ENCODE results near the gene TRIM50. TPM values are rescaled to one million over a fixed set of nuclear protein-coding genes. Genes with fewer than 3 reads are reported as not detected.

The TRIM50 gene
- total and polyA plus RNA-seq, 2 experiments from 2014 or later, result 0.10 TPM; not detected in 1

- no peak overlapping the region for H3K27ac Mint-ChIP-seq
- H3F3A ChIP-seq (replicated peaks; ENCODE audit: low read depth), result no peaks in the 10 kb centered on the region
- H3K27me3 ChIP-seq (ENCODE audit: insufficient read depth), result no peaks in the 10 kb centered on the region
- DNase-seq (ENCODE audit: low spot score) (no peak), ATAC-seq (no peak)
- no peak overlapping the region for H3K27ac ChIP-seq (ENCODE audit: low read depth)
- no peak overlapping the region for H3K4me2 ChIP-seq
- peaks cover 18% of the 10 kb centered on the region for H3K79me2 ChIP-seq (replicated peaks; ENCODE audit: insufficient read depth)
- H3K9me2 ChIP-seq (ENCODE audit: insufficient read depth), result 0 out of 2 replicates have a peak, but pooled peaks cover under 1% of the 10 kb centered on the region
- peaks cover 41% of the 10 kb centered on the region for H3K36me3 Mint-ChIP-seq (ENCODE audit: low read depth)
- H3K4me3 ChIP-seq, result no peak overlapping the region
- no peaks in the 10 kb centered on the region; the same call in 2 of the 3 replicates for H3K9me3 Mint-ChIP-seq
- H3K27me3 Mint-ChIP-seq (ENCODE audit: insufficient read depth, low read depth, poor library complexity), result peaks cover 12% of the 10 kb centered on the region
- H2AFZ ChIP-seq, result no peak overlapping the region
- no peak for TF ChIP-seq ZNF462 (CRISPR knock-in tag; IDR thresholded peaks at IDR 0.05)
- no peak for TF ChIP-seq POLR2AphosphoS5 (IDR thresholded peaks at IDR 0.05; ENCODE audit: low read depth)
- TF ChIP-seq REST (IDR thresholded peaks at IDR 0.05; ENCODE audit: unreplicated experiment), result no peak
- no peak for TF ChIP-seq EZH2phosphoT487 (IDR thresholded peaks at IDR 0.05; ENCODE audit: unreplicated experiment)
- TF ChIP-seq STAT1 (IDR thresholded peaks at IDR 0.05; ENCODE audit: unreplicated experiment), result no peak
- no peak for TF ChIP-seq CREB1 (CRISPR knock-in tag; IDR thresholded peaks at IDR 0.05; ENCODE audit: low read depth)
- no peak for TF ChIP-seq ETS1 (IDR thresholded peaks at IDR 0.05)
- TF ChIP-seq CTCF (conservative IDR thresholded peaks at IDR 0.05; ENCODE audit: low read depth in 2 of 2), result no peak
- H3K36me3 ChIP-seq (ENCODE audit: insufficient read depth), result no peaks in the 10 kb centered on the region; the same call in 1 of the 2 replicates
- peaks cover 4% of the 10 kb centered on the region; the same call in 1 of the 2 replicates for H3K4me1 ChIP-seq (ENCODE audit: insufficient read depth)
- no peaks in the 10 kb centered on the region; the same call in 1 of the 2 replicates for H4K20me1 ChIP-seq (replicated peaks; ENCODE audit: insufficient read depth)
- peaks cover 13% of the 10 kb centered on the region for H3K4me1 Mint-ChIP-seq
- no peak overlapping the region for H3K4me3 Mint-ChIP-seq
Observed at GRCh38 chr7:73304071-73304470, 23.8 kb downstream of the TRIM50 start.

Data from GM23338 (cell line).